Dermis blood vessel endothelial cell (primary cell): ENCODE measurements around the gene MDC1. TPM values are rescaled to one million over a fixed set of nuclear protein-coding genes. Genes with fewer than 3 reads are reported as not detected.
A peak's percentile ranks its signal among the peaks of the same experiment; 100 is the strongest.

ENCODE experiments used
- DNase-seq: peaks from one replicate; pipeline ENCODE4 v3.0.0; 2010
- total RNA-seq: library from RNA; depleted of rRNA; stranded (reverse); fragments of >200 nt; gene quantifications from 2 replicates; pipeline ENCODE4 v1.2.3, GENCODE V29; 2014

The MDC1 gene
- total RNA-seq, 1 donor from 2014 or later, result 6.3 TPM

DNA sequence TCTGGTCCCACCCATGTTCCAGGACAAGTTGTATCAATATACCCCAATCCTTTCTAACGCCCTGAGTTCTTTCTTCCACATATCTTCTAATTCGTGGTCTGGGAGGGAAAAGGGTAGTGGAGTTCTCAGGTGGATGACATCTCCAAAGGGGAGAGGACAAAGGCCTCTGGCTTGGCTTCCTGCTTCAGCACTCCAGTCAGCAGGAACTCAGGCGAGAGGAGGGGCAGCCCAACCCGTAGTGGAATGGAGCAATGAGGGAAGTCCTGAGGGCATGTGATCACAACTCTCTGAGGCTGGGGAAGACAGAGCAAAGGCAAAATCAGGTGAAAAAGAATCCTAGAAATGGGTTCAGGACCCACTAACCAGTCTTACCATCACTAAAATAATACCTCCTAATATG lies 16.7 kb downstream of the MDC1 start:
- peak; percentile 14 for DNase-seq

DNA sequence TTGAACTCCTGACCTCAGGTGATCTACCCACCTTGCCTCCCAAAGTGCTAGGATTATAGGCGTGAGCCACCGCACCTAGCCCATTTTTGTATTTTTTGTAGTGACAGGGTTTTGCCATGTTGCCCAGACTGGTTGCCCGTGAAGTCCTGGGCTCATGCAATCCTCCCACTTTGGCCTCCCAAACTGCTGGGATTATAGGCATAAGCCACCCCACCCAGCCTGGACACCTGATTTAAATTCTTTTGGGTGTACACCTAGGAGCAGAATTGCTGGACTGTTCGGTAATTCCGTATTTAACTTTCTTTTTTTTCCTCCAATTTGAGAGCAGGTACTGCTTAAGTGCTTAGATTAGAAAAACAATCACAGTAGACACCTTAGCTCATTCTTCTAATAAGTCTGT lies 20.6 kb downstream of the MDC1 start:
- no peak for DNase-seq

DNA sequence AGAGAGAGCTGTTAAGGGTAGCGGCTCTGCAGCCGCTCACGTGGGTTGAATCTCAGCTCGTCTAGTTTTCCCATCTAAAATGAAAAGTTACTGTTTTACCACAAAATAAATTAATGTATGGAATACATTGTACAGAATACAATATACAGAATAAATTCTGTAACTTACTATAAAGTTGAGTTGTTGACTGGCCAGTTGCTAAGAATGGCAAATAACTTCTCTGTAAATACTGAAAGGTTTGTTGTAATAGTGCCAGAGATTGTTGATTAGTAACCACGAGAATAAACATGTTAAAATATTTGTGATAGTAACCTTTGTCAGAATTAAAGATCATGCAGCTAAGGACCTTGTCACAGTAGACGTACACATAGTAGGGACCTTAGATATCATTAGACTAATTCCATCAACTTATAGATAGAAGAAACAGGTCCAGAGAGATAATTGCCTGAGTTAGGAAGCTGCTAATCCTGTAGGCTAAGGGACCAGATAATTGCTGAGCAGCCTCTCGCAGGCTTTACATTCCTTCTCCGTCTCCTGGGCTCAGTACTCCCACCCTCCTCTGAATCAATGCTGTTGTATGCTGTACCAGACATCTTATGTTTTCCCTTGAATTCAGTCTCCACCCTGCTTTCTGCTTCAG lies 25.8 kb downstream of the MDC1 start:
- peak; percentile 9 for DNase-seq

DNA sequence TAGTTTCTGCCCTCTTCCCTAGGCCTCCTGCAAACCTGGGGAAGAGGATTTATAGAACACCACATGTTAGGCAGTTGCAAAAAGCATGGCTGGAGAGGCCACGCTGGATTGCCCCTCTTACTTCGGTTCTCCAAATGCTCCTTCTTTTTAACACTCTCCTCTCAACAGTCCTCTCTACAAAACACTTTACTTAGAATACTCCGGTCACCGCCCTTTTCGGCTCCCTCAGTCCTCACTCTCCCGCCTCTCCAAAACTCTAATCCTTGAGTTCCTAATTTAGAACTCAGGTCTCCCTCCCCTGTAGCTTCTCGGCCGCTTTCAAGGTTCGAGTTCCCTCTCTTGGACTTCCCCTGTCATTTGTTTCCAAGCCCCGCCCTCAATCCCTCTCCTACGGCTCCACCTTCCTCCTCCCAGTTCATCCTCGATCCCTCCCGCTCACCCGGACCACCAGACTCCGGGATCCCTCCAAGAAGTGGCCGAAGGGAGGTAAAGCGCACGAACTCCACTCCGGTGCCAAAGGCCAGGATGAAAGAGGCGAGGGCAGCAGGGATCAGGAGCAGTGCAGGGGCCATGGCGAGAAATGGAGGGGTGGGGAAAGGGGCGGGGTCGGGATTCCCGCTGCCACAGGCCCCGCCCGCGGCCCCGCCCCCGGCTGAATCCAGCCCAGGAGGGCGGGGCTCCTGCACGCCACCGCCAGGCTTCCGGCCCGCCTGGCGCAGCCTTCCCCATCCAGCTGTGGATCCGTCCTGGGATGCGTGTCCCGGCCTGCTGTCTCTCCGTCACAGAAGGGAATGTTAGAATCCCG lies 26.5 kb downstream of the MDC1 start, which contains the start of gene NRM:
NRM (minus strand) TSS at position 582 of the 805 bp plus-strand sequence; CDS start at position 572, 10 bp downstream.
- DNase-seq, result peak; percentile 81

DNA sequence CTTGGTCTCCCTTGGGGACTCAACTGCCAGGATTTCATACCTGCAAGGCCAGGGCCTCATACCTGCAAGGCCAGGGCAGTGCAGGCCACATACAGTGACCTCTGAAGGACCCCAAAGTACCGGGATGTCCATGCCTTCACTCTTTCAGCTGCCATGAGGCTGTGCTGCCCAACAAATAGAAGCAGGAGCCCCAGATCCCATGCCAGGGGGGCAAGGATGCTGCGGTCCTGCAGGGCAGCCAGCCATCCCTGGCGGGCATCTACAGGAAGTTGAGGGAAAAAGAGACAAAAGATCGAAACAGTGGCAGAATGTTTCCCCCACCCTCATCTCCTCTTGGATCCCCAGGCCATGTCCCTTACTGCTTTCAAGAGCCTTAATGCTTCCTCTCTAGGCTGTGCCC lies 27.1 kb downstream of the MDC1 start:
- DNase-seq, result no peak

DNA sequence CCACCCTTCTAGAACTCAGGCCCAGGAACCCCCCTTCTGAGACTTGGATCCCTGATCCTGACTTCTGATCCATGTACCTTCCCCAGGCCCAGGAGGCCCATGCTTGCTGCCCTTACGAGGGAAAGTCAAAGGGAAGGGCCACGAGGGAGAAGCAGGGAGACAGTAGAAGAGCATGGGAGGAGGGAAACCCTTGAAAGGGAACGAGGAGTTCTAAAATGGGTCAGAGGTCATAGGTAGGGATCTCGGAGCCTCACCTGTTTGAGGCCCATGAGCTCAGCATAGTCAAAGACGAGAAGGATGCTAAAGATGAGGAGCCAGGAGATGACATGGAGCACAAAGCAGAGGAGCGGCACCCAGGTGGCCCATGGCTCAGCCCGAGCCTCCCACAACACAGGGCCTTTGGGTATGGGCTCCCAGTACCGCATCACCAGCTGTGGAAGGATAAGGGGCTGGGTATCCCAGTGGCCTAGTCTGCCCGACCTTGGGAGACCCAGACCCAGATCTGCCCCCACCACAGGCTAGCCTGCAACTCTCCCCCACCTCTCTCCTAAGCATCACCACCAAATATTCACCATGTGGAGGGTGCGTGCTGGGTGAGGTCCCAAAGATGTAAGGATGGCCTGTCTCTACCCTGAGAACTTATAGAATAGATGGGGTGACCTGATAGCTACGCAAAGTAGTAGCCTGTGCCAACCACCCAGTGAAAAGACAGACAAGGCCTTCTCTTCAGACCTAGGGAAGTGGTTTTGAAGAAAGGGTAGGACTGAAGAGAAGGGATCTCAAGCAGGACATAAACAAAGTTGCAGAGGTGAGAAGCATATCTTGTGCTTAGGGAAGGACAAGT lies 27.8 kb downstream of the MDC1 start:
- no peak for DNase-seq

DNA sequence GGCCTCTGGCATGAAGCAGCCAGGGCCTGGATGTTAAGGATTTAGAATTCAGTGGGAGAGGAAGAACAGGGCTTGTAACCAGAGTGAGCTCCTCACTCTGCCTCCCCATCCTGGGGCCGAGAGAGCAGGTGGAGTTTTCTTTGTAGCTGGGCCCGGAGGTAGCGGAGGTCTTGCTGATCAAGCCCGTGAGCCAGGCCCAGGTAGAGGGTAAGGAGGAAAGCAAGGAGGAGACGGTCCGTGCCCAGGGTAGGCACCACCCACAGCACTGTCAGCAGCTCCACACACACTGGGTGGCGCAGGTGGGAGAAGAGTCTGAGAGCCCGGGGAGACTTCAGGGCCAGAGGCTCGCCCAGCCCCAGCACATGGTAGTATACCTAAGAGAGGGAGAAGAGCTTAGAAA lies 28.5 kb downstream of the MDC1 start:
- no peak for DNase-seq

DNA sequence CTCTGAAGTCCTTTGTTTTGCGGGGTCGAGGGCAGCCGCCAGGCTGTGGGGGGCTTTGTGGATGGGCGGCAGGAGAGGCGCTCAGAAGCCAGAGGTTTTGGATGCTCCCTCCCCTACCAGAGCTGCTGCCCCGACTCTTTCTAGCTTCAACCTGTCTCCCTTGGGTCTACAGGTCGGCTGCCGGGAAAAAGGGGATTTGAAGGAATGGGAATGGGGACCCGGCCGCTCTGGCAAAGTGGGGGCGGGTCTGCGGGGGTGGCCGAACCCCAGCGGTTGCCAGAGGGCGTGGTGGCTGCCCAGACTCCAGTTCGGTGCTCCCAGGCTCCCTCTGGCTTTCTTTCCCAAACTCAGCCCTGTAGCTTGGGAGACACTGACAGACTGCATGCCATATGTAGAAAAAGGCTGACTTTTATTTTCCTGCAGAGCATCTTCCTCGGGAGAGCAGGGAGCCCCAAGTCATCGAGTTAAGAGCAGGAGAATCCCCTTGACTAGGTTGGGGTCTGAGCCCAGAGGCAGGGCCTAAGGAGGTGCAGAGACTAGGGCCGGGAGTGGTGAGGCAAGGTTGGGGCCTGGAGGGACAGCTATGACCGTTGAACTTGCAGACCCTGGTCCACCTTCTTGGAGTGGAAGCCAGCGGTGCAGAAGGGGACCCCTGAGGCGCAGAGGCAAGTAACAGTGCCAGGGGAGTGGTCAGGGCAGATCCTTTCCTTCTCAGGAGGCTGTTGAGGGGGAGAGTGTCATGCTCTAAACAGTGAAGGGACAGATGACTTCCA lies 29.2 kb downstream of the MDC1 start:
- DNase-seq, result peak; percentile 56

DNA sequence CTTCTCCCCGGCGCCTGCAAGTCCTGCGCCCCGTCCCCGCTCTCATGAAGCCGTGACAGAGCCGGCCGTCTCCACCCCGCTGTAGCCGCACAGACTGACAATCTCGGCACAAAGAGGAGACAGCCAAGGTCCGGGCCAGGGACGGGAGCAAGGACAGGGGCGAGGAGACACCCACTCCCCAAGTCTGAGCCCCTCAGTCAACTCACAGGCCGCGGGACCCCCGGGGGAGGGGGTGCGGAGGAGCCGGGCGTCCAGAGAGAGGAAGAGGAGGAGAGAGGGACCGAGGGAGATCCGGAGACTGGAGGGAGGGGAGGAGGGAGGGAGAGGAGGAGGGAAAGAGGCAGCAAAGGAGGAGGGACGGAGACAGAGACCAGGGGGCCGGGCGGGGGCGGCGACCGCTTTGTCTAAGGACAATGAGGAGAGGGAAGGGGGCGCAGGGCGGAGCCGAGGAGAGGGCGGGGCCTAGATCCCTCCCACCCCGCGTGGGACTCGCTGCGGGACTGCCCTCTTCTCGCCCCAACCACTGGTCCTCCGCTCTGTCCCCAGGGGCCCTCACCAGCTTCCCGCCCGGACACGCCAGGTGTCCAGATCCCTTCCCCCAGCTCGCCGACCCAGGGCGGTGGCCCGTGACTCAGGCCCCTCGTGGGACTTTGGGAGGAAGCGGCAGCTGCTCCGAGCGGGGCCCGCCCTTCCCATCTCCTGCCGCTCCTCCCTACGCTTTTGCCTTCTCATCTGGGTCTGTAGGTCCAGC lies 30.0 kb downstream of the MDC1 start:
- DNase-seq, result peak; percentile 95

DNA sequence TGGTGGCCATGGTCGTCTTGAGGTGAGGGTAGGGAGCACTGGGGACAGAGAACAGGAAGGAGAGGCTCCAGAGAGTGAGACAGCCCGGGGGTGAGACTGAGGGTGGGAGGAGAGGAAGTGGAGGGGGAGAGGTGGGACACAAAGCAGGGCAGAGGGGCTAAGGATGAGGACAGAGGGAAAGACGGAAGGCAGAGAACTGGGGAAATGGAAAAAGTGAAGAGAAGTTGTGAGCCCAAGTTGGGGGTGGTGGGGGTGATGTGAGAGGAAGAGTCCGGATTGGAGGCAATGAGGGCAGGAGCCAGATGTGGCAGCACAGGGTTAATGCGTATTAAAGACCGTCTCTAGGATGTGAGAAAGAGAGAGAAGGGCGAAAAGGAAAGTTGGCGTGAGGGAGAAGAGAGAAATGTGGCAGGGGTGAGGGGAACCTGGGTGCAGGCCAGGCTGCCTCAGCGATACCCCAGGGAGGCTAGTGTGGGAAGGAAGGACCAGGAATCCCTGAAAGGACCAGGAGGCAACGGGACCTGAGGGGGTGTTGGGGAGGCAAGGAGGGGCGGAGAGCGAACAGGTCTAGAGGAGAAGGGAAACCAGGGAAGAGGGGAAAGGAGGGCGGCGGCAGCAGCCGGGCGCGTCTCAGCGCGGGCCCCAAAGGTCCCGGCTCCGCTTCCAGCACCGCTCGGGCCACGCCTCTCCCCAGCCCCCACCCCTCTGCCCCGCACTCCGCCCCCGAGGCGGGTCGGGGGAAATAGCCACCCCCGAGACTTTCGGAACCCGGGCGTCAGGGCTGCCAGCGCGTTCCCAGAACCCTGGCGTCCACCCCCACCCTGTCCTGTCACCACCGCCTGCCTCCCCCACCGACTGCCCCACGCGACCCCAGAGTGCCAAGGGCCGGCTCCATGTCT lies 30.8 kb downstream of the MDC1 start, which contains the start of gene PPP1R18:
PPP1R18 (minus strand) TSS at position 637 of the 899 bp plus-strand sequence; CDS start at position 10, 627 bp downstream.
- peak; percentile 72 for DNase-seq

DNA sequence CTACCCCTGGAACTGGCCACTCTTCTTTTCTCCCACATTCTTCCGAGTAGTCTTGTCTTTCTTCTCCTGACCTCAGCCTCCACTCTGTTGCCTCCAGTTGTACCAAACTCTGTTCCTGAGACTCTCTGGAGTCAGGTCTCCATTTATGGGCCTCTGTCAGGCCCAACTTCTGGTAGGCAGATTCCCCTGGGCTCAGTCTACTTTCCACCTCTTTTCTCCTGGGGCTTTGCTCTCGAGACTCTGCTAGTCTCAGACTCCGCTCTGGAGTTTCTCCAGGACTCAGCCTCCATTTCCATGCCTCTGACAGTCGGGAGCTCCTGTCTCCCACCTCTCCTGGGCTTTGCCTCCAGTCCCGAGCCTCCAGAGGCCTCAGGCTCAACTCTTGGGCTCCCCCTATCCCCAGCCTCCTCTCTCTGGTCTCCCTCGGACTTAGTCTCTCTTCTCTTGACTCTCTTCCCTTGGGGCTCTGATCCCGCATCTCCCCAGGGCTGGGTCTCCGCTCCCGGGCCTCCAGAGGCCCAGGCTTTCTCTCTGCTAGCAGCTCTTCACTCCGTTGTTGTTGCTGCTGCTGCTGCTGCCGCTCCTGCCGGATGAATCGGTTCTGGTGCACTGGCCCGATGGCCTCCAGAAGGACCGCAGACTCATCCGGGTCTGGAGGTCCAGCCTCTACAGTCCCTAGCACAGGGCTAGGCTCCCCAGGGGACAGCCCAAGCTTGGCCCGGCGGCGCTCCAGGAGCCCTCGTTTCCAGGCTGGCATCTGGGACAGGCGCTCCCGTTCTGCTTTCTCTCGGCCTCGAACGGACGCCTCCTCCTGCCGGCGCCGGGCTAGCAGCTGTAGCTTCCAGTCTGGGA lies 31.7 kb downstream of the MDC1 start:
- DNase-seq, result peak; percentile 63

DNA sequence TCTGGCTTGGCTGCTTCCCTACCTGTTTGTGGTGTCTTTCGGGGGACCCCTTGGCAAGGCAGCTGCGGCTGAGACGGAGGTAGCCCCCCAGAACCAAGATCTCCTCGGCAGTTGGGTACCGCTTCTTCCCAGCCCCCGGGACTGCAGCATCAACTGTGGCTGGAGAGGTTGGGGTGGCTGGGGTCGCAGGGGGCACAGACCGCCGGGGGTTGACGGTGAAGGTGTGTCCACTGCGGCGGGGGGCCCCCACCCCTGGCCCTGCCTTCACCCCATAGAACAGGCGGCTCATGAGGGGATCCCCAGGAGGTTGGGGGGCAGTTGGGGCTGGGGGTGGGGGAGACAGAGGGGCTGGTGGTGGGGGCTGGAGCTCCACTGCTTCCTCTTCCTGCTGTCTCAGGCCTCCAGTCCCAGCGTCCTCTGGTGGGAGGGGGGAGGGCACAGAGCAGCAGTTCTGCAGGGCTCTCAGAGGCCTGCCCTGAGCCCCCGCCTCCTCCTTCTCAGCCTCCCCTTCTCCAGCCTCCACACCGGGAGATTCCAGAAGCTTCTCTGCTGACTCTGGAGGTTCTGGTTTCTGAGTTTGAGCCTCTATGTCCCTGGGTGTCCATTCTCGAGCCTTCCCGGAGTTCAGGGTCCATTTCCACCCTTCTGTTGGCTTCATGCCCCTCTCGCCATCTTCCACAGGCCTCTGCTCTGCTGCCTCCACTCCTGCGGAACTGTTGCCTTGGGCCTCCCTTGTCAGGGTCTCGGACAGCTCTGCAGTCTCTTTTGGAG lies 32.5 kb downstream of the MDC1 start:
- DNase-seq, result peak; percentile 70

DNA sequence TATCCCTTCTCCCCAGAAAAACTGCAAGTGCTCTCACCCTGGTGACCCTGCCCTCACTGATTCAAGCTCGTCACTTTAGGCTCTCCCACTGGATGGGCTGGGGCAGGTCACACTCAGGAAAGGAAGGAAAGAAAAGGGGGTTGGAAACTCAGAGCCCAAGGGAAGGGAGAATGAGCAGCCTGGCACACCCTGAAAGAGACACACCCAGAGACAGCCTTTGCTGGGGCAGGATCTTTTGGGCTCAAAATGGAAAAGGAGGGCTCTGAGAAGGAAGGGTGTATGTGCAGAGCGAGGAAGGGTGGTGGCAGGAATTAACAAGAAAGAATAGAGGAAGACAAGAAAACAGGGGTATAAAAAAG lies 33.1 kb downstream of the MDC1 start:
- DNase-seq, result peak; percentile 20

DNA sequence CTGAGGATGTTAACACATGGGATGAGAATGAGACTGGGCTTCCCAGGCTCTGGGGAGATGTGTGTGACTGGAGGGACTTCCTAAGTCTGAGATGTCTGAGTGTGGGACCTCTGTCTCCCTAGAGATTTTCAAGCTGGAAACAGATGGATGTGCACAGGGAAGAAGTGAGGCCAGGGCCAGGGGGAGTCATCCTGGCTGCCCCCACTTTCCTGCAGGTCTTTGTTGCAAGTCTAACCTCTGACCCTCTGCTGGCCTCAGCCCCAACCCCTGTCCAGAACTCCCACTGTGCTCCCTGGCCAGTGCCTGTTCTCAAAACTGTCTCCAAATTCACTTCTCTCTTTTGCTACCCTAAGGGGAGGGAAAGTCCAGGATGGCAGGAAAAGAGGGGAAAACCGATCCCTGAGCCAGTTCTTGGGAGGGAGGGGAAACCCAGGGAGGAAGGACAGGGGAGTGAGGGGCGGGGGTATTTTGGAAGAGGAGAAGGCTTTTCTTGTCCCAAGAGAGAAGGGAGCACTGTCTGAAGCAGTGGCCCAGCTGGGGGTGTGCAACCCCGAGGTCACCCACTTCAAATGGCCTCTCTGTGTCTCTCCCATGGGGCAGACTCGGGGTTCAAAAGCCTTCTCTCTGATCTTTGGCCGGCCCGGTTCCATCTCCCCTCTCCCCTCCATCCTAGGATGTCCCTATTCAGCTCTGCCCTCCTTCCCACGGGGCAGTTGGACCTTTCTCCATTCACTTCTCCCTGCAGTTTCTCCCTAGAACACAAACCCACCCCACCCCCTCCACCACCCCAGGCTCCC lies 33.7 kb downstream of the MDC1 start:
- peak; percentile 51 for DNase-seq

DNA sequence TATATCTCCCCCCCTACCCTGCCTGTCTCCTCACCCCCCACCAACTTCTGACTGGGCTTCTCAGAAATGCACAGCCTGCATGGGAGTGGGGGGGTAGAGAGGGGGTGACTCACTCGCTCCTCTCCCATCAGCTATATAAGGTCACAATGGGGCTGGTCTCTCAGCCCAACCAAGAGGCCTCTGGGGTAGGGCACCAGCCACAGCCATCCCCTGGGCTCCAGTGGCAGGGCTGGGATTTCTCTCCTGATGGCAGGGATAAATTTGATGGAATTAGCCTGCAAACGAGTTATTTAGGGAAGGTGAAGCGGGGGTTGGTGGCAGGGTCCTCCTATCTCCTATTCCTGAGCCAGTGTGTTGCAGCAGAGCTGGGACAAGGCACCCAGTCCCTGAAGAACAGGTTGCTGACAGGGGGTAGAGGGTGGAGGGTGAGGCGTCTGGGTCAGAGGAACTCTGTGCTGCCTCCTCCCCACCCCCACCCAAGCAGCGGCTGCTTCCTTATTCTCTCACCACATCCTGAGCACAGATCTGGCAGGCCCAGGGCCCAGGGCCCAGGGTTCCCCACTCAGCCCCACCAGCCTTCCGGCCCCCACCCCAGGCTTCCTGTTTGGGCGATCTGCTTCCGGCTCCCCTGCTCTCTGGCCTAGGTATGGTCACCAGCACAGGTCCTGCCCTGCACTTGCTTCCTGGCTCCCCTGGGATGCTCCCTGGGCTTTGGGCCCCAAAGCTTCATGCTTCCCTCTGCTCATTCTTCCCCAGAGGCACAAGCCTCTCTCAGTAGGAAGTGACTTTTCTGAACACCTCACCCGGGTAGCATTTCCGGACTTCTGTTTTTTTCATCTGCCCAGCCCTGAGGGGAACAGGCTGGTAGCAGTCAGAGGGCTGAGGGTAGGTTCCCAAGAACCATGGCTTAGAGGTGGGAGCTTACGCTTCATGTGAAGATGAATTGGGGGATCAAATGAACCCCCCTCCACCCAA lies 34.7 kb downstream of the MDC1 start:
- peak; percentile 94 for DNase-seq

DNA sequence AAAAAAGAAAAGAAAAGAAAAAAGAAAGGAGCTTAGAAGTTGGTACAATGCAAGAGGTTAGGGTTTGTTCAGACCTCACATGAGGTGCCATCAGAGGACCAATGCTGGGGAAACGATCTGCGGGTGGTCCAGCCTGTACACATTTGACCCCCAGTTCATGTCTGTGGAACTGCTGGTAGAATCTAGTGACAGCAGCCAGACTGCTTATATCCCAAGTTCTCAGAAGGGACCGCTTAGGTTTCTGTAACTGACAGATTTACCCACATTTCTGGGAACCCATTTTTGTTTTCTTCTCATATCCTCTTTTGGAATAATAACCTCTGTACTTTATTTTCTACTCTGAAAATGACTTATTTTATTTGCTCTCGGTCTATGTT lies 35.3 kb downstream of the MDC1 start:
- DNase-seq, result no peak
